GM18511 (cell line): ENCODE data around the gene CYBA.
A peak's percentile ranks its signal among the peaks of the same experiment; 100 is the strongest.

Source experiments
- ATAC-seq: cut with Tn5 transposase; IDR thresholded peaks from one replicate; pipeline ENCODE4 v1.9.1; 2021; ENCODE audit warnings: mild to moderate bottlenecking, moderate library complexity; ENCODE audit not compliant: unreplicated experiment

The CYBA gene

DNA sequence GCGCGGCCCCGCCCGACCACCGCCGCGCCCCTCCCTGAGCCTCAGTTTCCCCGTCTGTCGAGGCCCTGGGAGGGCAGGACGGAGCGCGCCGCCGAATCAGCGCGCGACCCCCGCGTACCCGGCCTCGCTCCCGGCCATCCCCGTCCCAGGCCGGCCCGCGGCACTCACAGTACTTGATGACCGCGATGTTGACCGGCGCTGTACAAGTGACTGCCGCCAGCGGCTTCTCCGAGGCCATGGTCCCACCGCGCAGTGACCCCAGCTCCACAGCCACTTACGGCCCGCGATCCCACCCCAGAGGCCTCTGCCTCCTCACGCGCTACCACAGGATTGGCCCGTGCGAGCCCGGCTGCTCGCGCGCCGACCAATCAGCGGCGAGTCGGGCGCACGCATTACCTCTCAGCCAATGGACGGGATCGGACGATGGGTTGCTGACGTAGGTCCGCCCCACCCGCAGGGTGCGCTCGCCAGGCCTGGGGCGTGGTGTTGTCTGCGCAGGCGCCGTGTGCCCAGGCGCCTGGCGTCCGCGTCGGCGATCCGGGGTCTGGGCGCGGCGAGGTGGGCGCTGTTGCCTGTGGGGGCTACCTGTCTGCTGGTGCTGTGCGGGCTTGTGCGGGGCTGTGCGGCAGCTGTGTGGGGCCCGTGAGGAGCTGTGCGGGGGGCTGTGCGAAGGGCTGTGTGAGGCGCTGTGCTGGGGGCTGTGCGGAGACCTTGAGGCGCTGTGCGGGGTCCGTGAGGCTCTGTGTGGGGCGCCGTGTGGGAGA lies 12.2 kb upstream of the CYBA start, which contains the start of gene MVD:
MVD (minus strand) TSS at position 249 of the 764 bp plus-strand sequence; CDS start at position 238, 11 bp downstream.
- peak; percentile 95 for ATAC-seq

DNA sequence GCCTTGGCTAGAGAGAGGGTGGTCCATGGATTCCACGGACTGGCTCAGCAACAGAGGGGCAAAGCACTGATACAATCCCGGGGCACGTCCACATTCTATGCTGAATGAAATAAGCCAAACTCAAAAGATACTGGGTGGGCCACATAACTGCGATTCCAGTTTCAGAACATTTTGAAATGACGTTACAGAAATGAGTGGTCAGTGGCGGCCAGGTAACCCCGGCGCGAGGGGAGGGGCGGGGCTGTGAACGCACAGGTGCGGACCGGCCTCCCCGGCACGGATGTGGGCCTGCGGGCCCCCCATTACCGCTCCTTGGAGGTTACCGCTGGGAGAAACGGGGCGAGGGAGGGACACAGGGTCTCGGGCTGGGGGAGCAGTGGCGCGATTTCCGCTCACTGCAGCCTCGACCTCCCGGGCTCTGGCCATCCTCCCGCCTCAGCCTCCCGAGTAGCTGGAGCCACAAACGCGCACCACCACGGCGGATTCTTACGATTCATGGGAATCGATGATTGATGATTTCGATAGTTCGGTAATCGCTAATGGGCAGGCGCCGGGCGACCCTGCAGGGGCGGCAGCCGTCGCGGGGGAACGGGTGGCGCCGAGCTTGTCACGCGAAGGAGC lies 11.5 kb upstream of the CYBA start:
- ATAC-seq = peak; percentile 14

DNA sequence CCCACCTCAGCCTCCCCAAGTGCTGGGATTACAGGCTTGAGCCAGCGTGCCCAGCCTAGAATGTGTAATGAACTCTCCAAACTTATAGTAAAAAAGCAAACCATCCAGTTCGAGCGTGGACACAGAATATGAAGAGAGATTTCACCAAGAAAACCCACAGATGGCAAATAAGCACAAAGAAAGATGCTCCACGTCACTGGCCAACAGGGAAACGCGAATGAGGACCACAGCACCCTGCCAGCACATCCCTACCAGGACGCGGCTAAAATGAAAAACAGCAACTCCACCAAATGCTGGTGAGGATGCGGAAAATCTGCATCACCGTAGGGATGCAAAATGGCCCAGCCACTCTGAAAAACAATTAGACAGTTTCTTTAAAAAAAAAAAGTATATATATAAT lies 10.6 kb upstream of the CYBA start:
- no peak for ATAC-seq

DNA sequence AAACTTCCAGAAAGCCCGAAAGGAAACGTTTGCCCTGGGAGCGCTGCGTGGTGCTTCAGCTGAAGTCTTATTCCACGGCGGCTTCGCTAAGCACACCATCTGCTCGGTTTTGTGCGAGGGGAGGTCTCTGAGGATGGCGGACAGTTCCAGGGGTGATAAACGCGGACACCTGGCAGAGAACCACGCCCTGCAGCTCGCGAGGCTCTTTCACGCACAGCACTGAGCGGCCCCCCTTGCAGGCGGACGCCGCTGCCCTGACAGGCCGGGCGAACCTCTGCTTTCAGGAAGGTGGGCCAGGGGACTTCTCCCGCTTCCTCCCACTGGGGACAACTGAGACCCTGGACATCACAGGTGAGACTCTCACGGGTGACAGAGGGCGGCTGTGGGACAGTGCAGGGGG lies 8.3 kb upstream of the CYBA start:
- ATAC-seq = no peak

DNA sequence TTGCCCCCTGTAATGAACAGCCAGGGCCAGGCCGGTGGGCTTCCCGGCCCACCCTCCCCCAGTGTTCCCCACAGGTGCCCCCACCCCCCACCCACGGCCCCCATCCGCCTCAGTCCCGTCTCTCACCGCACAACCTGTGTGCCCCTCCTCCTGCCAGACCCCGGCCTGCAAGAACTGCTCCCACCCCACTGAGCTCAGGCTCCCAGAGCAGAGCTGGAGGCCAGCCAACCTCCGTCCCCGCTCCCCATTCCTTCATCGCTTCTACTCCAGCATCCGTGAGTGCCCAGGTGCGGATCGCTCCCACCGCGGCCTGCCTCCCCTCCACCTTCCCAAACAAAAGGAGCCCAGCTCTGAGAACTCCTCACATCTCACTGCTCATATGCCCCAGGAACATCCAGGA lies 7.9 kb upstream of the CYBA start:
- no peak for ATAC-seq

DNA sequence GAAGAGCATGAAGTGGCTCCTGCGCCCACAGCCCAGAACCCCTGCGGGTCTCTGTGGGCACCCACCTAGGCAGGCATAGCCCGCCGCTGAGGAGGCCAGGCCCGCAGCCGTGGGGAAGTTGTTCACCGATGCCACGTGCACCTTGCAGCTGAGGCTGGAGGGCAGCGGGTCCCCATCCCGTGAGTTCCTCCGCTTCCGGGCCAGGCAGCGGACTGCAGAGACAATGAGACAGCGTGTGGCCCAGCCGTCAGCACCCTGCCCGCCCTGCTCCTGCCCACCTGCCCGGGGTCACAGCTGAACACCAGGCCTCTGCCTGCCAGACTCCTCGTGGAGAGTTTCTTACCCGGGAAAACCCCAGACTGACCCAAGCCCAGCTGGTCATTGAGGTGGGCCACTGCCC lies 6.5 kb upstream of the CYBA start:
- no peak for ATAC-seq

DNA sequence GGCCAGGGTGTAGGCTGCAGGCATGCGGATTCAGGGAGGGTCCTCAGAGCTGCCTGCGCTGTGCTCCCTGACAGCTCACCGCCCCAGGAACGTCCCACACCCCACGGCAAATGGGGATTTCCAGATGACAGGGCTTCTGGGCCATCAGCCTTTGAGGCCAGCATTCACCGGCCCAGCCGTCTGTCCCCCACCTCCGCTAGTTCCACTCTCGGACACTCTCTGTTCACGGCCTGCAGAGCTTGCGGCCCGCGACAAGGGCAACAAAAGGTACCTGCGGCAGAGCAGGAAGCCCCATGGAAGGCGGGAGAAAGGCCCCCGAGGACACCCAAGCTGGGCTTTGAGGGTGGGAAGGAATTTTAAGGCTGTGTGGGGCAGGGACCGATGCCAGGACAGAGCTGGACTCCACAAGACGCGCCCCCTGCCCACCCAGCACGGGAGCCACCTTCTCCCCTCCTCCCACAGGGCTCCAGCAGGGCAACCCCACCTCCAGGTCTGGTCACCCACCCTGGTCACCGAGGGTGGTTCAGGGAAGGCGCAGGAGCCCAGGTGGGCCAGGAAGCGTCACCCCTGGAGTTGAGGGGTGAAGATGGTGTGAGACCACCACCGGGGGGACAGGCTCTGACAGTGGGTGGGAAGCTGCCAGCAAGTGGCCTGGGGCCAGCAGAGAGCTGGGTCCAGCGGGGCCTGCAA lies 5.6 kb upstream of the CYBA start:
- ATAC-seq = no peak

DNA sequence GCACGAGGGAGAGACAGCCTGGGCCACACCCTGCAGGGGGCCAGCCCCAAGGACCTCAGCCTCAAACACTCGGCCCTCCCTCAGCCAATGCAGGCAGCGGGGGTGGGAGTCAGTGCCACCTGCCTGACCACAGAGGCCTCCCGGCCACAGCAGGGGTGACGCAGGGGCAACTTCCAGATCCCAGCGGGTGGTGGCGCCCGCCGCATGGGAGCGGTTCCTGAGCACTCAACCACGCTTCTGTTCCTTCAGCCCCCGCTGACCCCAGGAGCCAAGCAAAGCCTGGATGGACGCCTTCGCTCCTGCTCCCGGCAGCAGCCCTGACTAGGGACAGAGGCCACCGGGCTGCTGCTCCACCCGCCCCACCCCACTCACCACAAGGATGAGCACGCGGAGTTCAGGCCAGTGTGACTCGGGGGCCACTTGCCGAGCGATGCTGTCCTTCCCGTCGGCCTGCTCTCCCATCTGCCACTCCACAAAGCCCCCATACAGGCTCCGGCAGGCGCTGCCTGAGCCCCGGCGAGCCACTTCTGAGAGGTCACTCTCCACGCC lies 5.0 kb upstream of the CYBA start:
- ATAC-seq = no peak

DNA sequence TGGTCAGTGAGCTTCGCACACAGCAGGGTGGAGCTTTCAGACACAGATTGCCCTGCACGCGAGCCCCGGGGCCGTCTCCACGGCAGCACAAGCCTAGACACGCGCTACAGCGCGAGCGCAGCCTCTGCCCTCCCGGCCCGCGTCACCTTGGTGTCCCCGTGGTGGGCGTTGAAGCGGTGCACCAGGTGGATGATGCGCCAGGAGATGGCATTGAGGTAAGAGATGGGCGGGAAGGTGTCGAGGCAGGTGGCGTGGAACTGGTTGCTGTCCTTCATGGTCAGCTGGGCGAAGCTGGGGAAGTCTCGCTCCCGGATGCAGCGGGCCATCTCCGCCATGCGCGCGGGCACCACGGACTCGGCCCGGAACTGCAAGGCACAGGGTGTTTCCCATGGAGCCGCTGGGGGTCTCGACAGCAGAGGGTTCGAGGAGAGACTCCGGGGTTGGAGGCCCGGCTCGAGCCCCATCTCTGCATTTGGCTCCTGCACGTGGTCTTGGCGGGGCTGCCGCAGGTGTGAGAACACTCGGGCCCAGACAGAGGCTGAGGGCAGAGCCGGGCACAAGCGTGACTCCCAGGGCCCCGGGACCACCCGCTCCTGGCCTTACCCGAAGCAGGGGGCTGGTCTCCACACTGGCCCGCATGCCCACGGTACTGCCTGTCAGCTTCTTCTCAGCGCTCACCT lies 4.3 kb upstream of the CYBA start:
- ATAC-seq = no peak

DNA sequence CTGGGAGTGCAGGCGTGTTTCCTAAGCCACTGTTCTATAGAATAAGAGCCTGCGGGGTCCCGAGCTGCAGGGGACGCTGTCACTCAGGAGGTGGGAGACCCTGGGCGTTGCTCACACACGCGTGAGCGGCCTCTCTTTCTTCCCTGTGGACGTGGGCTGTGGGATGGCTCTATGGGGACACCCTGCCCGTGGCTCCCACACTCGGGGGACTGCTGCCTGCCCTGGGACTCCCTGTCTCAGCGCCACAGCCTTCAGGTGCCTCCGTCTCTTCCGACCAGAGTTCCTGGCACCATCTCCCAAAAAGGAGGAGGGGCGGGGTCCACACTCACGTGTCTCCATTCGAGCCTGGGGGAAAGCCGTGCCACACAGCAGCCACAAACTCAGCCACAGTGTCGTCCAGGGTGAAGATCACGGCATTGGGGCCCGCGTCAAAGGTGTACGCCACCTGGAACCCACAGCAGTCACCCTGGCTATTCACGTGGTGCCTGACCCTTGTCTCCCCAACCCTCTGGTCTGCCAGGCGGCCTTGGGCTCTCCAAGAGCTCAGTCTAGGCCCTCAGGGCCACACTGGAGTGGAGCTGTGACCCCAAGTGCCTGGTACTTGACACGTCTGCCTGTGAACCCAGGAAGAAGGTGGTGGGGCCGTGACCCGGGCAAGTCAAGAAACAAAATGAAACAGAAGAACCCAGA lies 3.7 kb upstream of the CYBA start:
- ATAC-seq = no peak

DNA sequence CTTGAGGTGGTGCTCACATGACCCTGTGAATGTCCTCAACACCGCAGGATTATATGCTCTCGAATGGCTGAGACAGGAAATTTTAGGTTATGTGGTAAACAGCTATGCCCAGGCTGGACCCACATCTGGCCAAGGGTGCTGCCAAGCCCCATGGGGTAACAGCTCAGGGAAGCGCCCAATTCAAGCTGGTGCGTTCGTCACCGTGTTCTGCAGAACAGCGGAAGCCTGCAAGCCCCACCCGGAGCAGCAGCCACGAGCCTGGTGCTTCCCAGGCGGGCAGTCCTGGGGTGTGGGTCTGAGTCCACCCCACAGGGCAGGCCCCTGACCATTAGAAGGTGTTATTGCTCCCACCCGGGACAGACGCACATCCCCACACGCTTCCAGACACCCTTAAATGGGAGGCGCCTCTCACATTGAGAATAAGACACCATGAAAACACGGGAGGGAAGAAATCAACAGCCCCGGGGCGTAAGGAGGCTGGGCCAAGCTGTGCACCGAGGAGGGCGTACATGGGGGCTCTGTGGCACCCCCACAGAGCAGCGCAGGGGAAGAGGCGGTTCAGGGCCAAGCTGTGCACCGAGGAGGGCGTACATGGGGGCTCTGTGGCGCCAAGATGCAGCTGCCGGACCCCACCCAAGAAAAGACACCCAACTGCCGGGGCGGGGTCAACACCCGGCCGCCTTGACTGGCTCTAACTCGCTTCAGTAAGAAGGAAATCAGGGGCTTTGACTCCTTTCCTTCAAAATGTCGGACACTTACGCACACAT lies 2.9 kb upstream of the CYBA start:
- no peak for ATAC-seq

DNA sequence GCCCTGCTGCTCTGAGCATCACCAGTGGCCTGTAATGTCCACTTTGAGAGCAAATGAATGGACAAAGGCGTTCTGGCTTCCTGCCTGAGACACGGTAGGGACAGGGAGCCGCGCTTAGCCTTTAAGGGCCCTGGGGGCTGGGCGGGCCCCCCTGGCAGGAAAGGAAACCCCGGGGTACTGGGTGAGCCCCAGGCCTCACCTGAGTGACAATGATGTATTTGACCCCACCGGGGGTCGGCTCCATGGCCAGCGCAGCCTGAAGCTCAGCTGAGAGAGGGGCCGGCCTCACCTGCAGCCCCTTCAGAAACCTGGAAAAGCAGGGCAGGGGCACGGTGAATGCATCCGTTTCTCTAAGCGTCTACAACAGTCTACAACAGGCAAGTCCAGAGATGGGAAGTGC lies 2.2 kb upstream of the CYBA start:
- ATAC-seq = no peak

DNA sequence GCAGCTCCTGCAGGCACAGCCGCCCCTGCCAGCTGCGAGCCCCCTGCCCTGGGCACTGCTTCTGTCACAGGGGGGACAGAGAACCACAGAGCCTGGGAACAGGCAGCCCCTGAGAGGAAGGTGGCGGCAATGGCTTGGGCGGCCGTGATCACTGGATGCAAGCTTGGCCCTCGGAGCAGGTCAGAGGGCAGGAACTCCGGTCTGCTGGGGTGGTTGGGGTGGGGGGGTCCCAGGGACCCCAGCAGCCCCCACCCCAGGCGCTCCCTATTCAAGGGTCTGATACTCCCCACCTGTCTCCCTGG lies 1.9 kb upstream of the CYBA start:
- no peak for ATAC-seq

DNA sequence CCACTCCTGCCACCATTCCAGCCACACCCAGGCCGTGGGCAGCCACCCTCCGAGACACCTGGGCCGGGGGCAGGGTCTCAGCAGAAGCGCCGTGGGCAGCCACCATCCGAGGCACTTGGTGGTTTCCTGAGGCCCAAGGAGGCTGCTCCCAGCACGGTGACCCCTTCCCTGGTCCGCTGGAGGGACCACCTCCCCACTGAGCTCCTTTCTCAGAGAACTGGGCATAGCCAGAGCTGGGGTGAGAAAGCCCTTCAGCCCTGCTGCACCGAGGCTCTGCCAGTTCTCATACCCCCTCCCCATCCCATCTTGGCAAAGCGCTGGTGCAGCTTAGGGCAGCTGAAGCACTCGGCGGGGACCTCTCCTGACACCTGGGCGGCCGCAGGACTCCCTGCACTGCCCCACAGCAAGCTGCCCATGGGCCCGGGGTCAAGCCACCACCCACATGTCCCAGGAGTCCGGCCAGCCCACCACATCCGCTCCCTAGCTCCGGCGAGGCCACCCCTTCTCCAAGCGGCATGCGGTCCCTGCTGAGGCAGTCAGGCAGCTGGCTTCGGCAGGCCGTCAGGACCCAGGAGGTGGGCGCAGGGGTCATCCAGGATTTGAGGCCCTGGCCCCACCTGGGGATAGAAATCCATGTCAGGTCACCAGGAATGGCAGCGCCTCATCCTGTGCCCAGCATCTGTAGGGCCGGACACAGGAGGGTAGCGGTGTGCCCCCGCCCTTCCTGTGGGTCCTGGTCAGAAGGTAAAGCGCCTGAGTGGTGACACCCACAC lies 1.3 kb upstream of the CYBA start:
- ATAC-seq = no peak

DNA sequence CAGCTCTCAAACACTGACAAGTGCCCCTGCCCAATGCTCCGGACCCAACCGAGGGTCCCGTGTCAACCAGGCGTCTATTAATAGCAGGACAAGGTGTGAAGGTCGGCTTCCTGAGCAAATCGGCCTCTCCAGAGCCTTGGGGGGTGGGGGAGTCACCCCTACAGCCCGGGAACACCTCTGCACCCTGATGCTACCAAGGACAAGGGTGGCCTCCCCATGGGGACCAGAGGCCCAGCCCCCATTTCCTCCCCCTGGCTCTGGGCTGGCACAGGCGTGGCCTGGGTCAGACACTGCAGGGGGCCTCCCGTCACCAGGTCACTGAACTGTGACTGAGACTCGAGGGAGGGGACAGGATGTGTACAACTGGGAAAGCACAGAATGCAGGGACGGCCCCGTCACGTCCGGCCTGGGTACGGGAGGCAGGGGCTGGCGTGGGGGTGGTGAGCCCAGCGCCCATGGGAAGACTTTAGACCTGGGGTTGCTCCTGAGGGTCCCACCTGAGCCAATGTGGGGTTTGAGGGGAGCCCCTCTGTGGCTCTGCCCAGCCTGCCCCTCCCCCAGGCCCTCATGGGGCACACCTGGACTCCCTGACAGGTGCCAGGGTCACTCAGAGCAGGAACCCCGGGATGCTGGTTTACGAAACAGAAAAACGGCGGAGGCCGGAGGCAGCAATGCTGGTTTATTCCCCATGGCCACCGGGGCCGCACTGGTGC lies 579 bp upstream of the CYBA start:
- peak; percentile 79 for ATAC-seq

DNA sequence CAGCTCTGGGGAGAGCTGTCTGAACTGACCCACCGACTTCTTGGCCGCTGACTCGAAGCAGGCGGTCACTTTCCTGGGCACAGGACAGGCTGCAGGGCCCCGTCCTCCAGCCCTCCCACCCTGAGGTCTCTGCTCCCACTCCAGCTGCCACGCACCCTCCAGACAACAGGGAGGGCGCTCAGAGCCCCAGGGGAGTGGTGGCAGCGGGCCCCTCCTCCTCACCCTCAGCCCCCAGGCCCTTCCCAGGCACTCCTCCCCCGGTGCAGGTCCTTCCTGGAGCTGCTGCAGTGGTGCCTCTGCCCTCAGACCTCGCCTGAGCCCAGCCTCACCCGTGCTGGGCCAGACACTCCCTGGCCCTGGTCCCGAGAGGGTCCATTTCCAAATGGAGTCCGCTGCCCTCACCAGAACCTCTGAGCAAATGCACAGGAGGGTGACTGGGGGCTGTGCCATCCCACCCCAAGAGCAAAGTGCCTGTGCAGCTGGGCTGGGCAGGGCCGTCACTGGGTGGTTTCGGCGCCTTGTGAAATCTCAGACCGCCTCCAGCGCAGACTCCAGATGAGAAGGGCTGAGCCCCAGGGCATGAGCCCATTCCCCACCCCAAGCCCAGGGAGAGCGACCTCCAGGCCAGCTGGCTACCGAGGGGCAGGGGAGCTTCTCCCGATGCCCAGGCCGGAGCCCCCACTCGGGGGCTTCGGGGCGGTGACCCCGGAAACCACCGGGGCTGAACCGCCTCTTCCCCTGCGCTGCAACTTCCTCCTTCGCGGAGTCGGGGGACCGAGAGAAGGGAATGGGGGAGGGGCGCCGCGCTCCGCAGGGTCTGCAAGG lies 717 bp downstream of the CYBA start:
- peak; percentile 17 for ATAC-seq

DNA sequence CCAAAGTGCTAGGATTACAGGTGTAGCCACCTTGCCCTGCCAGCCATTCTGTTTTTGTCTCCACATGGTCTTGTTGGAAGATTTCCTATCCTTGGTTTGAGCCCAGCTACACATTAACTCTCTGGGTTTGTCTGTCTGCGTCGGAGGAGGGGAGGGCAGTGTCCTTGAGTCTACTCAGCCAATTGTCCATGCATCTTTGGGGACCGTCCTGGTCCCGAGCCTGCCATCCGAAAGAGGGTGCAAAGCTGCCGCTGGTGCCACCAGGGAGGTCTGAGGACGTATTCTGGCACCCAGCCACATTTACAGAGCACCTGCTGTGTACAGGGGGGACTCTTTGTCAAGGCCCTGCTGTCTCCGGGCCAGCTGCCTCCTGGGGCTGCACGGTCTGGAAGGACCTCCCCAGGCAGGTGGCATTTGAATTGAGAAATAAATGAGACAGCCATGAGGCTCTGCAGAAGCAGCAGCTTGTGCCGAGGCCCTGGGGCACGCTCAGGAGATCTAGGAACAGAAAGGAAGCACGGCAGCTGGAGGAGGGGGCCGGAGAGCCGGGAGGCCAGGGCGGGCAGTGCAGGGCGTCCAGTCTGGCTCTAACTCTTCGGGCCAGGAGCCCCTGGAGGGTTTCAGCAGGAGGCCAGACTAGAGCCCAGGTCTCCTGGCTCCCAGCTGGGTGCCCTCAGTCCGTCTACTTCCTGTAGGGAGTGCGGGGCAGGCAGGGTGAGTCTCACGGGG lies 1.5 kb downstream of the CYBA start:
- no peak for ATAC-seq
